ENCODE results near the gene BEST4.

BEST4 gene

GRCh38 chr1:44808938-44809917 is 21.3 kb upstream of the BEST4 start:
- no peak for TF ChIP-seq EZH2phosphoT487 (conservative IDR thresholded peaks at IDR 0.05; ENCODE audit: low read length)
- no peak for TF ChIP-seq CTCF (IDR thresholded peaks at IDR 0.05; ENCODE audit: insufficient read depth, low read length, poor library complexity, severe bottlenecking)
- Histone ChIP-seq H3K9me3 (ENCODE audit: insufficient read depth, low read length) (no peaks in the 10 kb centered on the region), H3K27ac (ENCODE audit: low read depth, low read length) (peak overlapping the region; percentile 78), H3K27me3 (ENCODE audit: low read length) (no peaks in the 10 kb centered on the region), H3F3A (ENCODE audit: insufficient read depth) (peaks cover 14% of the 10 kb centered on the region), H3K4me2 (ENCODE audit: low read depth, low read length, poor library complexity, severe bottlenecking) (peak overlapping the region; percentile 36), H3K9me2 (replicated peaks; ENCODE audit: insufficient read depth, low read length) (no peaks in the 10 kb centered on the region), H3K9ac (ENCODE audit: low read length) (peak overlapping the region; percentile 45), H3K36me3 (ENCODE audit: low read length) (no peaks in the 10 kb centered on the region), H2AFZ (ENCODE audit: low read depth, low read length, severe bottlenecking) (peak overlapping the region; percentile 8), H4K20me1 (ENCODE audit: low read depth, low read length) (no peaks in the 10 kb centered on the region), H3K79me2 (ENCODE audit: insufficient read depth, low read length) (no peaks in the 10 kb centered on the region), H3K4me3 (ENCODE audit: insufficient read depth, low read length, poor library complexity, severe bottlenecking) (no peak overlapping the region)

- Histone ChIP-seq H4K20me1 (ENCODE audit: low read depth, low read length) (no peaks in the 10 kb centered on the region), H3K9me3 (ENCODE audit: insufficient read depth, low read length) (no peaks in the 10 kb centered on the region), H3K27me3 (ENCODE audit: low read length) (no peaks in the 10 kb centered on the region), H3K79me2 (ENCODE audit: insufficient read depth, low read length) (no peaks in the 10 kb centered on the region), H2AFZ (ENCODE audit: low read depth, low read length, severe bottlenecking) (peak within 1 kb of the TSS; percentile 8), H3K36me3 (ENCODE audit: low read length) (no peaks in the 10 kb centered on the region), H3K4me2 (ENCODE audit: low read depth, low read length, poor library complexity, severe bottlenecking) (peak within 1 kb of the TSS; percentile 36), H3K4me3 (ENCODE audit: insufficient read depth, low read length, poor library complexity, severe bottlenecking) (no peak within 1 kb of the TSS), H3K9ac (ENCODE audit: low read length) (peak within 1 kb of the TSS; percentile 45), H3F3A (ENCODE audit: insufficient read depth) (peaks cover 14% of the 10 kb centered on the region), H3K9me2 (replicated peaks; ENCODE audit: insufficient read depth, low read length) (no peaks in the 10 kb centered on the region), H3K27ac (ENCODE audit: low read depth, low read length) (peak within 1 kb of the TSS; percentile 78)
- TF ChIP-seq EZH2phosphoT487 (conservative IDR thresholded peaks at IDR 0.05; ENCODE audit: low read length) (no peak), CTCF (IDR thresholded peaks at IDR 0.05; ENCODE audit: insufficient read depth, low read length, poor library complexity, severe bottlenecking) (no peak)
Measured at GRCh38 chr1:44808063-44808937, 20.3 kb upstream of the BEST4 start, which contains the start of gene BTBD19. Gene BTBD19 (plus strand): TSS chr1:44808523. CDS start chr1:44808821, 298 bp downstream.

- H3K36me3 ChIP-seq (ENCODE audit: low read length): no peaks in the 10 kb centered on the region
- H3F3A ChIP-seq (ENCODE audit: insufficient read depth): peaks cover 14% of the 10 kb centered on the region
- TF ChIP-seq EZH2phosphoT487 (conservative IDR thresholded peaks at IDR 0.05; ENCODE audit: low read length): no peak
- no peak for TF ChIP-seq CTCF (IDR thresholded peaks at IDR 0.05; ENCODE audit: insufficient read depth, low read length, poor library complexity, severe bottlenecking)
- peak overlapping the region; percentile 11 for H3K4me2 ChIP-seq (ENCODE audit: low read depth, low read length, poor library complexity, severe bottlenecking)
- no peaks in the 10 kb centered on the region for H3K9me2 ChIP-seq (replicated peaks; ENCODE audit: insufficient read depth, low read length)
- peak overlapping the region; percentile 6 for H2AFZ ChIP-seq (ENCODE audit: low read depth, low read length, severe bottlenecking)
- H3K27ac ChIP-seq (ENCODE audit: low read depth, low read length): peak overlapping the region; percentile 34
- H3K9ac ChIP-seq (ENCODE audit: low read length): peak overlapping the region; percentile 9
- H3K79me2 ChIP-seq (ENCODE audit: insufficient read depth, low read length): no peaks in the 10 kb centered on the region
- H3K27me3 ChIP-seq (ENCODE audit: low read length): no peaks in the 10 kb centered on the region
- H3K9me3 ChIP-seq (ENCODE audit: insufficient read depth, low read length): no peaks in the 10 kb centered on the region
- no peak overlapping the region for H3K4me3 ChIP-seq (ENCODE audit: insufficient read depth, low read length, poor library complexity, severe bottlenecking)
- H4K20me1 ChIP-seq (ENCODE audit: low read depth, low read length): no peaks in the 10 kb centered on the region
Measured at GRCh38 chr1:44807364-44808062, 19.5 kb upstream of the BEST4 start.

All from SU-DHL-6 (cell line).